HG03175 (cell line): ENCODE measurements around the gene MALRD1.

Experiments used
- ATAC-seq: cut with Tn5 transposase; IDR thresholded peaks from one replicate; pipeline ENCODE4 v1.9.1; 2021; ENCODE audit warnings: mild to moderate bottlenecking, moderate library complexity; ENCODE audit not compliant: unreplicated experiment

MALRD1 gene

DNA sequence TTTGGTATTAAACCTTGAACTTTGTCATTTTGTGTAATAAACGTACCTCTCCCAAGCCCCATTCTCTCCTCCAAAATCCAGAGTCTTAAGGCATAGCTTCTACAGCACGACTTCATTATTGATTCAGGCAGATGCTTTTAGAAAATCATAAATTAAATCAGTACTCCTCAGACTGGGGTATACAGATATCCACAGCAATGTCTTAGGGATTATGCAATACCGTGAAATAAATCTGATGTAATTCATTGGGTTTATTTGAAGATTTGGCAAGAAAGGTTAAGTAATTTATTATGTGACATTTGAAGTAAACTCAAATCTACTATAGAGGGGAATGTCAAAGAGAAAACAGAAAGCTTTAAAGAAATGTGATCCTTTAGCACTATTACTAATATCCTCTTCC lies 521.5 kb downstream of the MALRD1 start:
- ATAC-seq: no peak

DNA sequence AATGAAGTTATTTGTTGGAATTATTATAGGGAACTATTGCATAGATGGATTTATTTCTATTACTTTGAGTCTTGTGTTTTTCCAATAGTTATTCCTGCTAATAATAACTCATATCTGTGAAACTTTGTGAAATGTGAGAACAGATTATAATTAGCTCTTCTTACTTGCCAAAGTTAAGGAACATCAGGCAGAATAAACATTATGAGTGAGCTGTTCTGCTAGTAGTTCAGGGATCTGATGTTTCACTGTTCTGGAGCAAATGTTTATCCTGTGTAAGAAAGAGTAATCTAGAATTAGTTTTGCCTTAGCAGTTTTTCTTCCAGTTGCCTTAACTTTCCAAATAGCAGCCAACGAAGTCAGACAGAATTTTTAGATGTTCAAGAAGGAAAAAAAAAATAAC lies 522.4 kb downstream of the MALRD1 start:
- no peak for ATAC-seq

DNA sequence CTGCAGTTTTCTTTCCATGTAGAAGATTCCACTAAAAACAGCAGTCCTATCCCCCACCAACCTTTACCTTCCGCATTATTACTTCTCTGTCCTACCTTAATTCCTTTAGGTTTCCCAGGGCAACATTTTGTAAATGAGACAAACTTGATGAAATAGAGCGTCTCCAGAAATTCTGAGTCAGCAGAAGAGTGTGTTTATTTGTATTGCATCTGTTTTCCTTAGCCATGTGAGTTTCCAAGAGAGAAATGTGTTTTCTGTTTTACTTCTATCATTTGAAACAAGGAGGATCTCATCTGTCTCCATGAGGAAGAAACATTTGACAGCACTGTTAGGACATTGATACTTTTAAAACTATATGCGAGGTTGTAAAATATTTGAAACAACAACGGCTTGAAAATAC lies 523.5 kb downstream of the MALRD1 start:
- ATAC-seq: no peak

DNA sequence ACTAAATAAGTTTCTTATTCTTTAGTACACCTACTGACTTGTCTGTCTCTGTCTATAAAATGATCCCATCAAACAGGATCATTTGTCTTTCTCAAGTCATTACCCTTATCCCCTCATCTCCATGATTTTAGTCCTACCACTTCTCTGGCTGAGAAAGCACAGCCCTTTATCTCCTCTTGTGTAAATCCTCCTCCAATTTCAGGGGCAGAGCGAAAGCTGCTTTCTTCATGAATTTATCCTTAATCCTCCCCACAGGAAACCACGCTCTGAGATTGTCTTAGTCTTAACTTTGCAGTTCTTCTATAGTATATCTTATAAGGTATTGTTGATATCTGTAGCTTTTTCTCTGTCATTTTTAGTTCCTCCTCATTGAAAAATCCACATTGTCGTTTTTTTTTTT lies 528.0 kb downstream of the MALRD1 start:
- ATAC-seq: no peak

DNA sequence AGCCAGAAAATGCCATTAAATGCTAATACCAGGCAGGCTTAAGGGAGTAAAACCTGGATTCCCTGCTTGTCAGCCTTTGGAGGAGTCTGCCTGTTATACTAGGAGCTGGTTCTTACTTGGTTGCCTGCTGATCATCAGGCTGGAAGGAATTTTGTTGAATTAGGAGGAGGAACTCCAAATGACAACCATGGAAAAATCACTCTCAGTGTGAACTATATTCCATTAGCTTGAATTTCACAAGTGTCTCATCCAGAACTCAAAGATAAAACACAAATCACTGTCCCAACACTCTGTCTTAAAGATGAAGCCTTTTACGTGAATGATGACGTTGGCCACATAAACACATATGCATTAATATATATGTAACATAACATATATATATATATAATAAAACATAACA lies 528.8 kb downstream of the MALRD1 start:
- no peak for ATAC-seq

DNA sequence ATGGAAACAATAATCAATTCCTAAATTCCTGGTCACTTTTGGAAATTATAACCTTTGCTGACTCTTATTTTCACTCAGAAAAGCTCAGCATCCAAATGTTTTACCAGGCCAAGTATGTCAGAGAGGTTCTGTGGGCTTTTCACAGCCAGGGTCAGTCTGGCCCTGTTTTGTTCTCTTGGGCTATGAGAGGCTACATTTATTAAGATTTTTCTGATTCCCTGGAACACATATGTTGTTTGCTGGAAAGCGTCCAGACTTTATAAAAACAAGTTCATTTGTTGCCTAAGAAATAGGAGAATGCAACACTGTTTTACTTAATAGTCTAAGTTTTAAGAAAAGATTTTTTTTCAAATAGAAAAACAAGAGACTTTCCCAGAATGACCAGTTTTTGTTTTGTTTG lies 529.2 kb downstream of the MALRD1 start:
- no peak for ATAC-seq

DNA sequence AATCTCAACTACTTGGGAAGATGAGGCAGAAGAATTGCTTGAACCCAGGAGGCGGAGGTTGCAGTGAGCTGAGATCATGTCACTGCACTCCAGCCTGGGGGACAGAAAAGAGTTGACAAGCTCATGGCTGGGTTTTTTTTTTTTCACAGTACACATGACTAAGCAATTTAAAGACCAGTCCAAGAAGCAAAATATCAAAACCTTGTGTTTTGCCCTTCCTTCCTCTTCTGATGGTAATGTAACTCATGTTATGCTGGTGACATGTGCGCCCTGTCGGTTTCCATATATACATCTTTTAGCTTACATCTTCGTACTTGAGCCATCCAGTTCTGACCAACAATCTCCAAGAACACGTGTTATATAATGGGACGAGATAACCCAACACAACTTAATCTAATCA lies 530.0 kb downstream of the MALRD1 start:
- no peak for ATAC-seq

DNA sequence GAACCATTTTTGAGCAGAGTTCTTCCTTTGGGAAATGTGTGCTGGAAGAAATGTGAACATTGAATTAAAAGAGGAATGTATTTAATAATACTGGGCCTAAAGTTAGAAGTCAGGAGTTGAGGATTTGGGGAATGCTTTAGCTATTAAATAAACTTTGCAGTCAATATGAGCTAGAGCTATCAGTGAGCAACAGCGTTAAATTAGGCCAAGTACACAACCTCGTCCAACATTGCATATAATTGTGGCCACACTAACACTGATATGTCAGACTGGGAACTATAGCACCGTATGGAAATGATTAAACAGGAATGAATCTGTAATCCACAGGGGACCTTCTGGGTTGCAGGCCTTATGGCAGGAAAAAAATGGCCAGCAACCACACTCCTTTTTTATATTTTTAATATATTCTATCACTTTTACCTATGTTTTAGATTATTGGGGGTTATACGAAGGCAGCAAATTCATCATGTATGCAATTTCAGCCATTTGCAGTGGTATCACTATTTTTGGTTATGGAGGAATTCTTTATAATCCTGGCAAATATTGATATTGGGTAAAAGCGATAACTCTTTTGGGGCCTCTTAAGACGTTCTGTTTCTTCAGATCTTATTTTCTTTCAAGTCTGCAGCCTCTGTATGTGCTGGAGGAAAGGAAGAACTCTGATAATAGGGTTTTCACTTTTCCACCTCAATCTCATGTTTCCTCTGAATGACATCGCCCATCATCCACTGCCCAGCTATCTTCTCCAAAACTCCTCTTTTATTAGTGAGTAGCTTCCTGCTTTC lies 531.4 kb downstream of the MALRD1 start:
- ATAC-seq: no peak

DNA sequence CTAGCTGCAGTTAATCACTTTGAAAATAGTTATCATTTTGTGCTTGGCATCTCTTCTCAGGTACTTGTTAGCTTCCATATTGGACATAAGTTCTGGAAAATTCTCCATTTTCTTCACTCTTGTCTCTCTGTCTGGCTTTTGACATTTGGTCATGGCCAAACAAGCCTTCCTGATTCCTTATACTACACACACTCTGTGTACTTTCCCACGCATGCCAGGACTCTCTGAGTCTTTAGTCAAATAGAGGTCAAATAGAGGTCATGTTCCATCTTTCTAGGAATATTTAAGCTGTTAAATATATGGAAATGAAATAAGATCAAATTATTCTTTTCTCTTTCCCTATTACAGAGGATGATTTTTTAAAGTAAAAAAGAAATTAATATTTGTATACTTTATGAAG lies 532.1 kb downstream of the MALRD1 start:
- ATAC-seq: no peak

DNA sequence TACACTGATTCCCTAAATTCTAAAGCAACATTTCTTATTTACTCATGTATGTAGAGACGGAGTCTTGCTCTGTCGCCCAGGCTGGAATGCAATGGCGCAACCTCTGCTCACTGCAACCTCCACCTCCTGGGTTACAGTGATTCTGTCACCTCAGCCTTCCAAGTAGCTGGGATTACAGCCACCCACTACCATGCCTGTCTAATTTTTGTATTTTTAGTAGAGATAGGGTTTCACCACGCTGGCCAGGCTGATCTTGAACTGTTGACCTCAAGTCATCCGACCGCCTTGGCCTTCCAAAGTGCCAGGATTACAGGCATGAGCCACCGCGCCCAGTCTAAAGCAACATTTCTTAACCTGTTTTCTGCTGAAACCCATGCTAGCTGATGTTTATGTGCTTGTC lies 540.0 kb downstream of the MALRD1 start:
- ATAC-seq: no peak

DNA sequence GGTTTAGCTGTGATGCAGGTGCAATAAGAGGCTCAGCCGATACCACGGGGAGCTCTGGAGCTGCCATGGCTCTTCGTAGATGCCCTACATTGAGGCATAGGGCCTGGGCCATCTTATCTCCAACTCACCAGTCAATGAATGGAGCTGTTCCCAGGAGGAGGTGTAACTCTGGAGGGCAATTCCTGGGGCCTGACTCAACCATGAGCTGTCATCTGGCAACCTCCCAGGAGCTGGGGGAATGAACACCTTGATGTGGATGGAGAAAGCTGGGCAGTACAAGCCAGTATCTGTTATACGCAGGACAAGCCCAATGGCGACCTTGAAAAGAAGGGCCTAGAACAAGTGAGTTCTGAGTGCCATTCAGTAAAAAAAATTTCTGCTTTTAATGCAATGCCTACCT lies 543.7 kb downstream of the MALRD1 start:
- ATAC-seq: no peak

DNA sequence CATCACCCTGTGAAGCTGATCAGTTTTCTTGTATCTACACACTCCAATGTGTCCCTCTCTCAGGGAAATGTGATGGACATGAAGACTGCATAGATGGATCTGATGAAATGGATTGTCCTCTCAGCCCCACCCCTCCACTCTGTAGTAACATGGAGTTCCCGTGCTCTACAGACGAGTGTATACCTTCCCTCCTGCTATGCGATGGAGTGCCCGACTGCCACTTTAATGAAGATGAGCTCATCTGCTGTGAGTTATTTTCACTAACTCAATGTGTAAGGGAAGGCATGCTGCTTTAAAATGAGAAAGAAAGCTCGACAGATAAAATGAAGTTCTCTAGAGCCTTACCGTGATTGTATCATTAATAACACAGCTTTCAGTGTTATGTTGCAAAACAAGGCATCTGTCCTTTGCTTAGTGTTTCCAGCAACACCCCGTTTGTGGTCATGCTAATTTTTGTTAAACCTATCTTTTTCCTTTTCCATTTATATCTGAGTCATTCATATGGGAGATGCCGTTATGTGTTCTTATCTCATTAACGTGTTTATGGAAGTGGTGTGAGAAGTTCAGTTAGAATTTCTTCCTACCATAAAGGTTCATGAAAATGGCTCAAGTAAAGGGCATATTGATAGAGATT lies 546.7 kb downstream of the MALRD1 start:
- no peak for ATAC-seq

DNA sequence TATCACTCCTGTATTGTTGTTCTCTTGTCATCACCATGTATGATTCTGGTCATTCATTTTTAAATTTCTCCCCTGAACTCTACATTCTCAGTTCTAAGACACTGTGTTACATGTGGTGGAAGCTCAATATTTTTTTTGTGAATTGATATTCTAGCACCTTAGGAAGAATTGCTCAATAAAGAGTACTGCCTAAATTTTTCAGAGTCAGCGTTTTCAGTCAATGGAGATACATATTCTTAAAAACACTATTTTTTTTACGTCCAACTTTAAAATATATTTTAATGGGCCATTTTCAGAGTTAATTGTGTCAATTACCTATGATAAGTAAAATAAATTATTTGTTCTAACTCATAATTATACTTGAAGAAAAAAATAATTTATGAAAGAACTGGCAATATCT lies 557.2 kb downstream of the MALRD1 start:
- no peak for ATAC-seq

DNA sequence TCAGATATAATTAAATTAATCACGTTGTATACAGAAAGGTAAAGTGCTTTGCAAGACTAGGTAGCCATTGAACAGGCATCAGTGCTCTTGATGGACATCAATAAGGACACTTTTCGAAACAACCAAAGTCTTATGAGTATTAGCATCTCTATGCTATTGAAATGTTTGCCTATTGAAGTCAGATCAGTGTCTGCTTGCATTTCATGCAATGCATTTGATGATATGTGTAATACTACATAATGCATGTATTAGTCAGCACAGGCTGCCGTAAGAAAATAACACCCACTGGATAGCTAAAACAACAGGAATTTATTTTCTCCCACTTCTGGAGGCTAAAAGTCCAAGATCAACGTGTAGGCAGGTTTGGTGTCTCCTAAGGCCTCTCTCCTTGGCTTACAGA lies 558.4 kb downstream of the MALRD1 start:
- no peak for ATAC-seq

DNA sequence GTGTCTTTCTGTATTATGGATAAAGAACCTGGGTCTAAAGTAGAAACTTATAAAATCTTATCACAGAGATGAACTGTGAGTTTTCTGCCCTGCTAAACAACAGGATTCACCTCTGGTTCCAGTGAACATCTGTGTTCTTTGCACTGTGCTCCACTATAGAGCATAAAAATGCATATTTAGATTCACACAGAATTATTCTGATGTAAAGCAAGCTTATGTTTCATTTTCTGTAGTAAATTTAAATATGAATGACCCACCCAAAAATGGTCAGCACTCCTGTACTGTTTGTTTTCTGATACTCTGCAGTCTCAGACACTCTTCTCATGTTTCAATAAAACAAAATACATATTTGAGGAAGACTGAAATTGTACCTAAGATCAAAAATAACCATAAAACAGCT lies 563.2 kb downstream of the MALRD1 start:
- ATAC-seq: no peak

DNA sequence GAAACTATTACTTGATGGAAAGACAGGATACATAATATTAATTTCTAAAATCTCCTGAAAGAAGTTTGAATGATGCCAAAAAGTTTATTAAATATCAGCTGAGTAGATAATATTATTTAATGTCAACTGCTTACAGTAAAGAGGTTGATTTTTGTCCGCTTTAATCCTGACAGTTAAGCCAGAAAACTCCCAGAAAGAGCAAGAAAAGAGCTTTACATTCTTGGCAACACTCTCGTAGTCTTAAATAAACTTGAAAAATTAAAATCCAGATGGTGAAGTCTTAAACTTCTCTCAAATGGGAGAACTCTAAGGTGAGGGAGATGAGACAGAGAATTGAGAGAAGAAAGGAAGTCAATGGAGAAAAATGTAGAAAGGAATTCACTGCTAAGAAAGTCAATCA lies 568.4 kb downstream of the MALRD1 start:
- ATAC-seq: no peak

DNA sequence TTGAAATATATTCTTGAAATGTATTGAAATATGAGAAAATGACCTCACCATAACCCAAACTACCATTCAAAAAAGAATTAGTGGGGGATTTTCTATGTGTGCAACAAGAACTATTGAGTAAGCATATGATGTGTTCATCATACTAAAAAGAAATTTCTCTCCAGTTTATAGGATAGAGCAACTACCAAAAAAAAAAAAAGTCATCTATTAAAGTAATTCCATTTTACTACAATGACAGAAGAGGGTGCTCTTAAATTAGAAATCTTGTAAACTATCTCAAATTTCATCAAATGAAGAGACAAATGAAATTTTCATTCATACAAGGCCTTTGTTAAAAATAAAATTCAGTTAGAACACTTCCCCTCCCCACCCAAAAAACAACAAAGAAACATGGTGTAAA lies 572.2 kb downstream of the MALRD1 start:
- ATAC-seq: no peak

DNA sequence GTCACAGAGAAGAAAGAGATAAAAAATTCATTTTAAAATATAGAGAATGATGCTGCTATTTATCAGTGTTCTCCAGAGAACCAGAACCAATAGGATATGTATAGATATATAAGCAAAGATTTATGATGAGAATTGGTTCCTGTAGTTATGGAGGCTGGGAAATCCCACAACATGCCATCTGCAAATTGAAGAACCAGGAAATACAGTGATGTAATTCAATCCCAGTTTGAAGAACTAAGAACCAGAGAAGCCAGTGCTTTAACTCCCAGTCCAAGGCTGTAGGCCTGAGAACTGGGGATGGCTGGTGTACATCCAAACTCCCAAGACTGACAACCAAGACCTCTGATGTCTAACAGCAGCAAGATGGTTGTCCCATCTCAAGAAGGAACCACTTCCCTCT lies 574.7 kb downstream of the MALRD1 start:
- ATAC-seq: no peak

DNA sequence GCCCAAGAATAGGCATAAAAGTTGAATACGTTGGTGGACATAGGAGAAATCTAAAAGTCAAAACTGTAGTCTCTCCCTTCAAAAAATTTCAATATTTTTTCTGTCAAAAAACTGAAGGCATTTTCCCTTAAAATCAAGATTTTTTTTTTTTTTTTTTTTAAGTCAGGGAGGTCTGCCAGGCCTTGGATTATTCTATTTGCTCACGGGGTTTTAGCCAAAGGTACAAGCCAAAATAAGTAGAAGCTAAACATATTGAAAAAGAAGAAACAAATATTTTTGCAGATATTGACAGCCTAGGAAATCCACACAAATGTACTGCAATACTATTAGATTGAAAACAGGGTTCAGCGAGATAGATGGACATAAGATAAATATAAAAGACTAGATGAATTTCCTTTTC lies 577.6 kb downstream of the MALRD1 start:
- ATAC-seq: no peak

DNA sequence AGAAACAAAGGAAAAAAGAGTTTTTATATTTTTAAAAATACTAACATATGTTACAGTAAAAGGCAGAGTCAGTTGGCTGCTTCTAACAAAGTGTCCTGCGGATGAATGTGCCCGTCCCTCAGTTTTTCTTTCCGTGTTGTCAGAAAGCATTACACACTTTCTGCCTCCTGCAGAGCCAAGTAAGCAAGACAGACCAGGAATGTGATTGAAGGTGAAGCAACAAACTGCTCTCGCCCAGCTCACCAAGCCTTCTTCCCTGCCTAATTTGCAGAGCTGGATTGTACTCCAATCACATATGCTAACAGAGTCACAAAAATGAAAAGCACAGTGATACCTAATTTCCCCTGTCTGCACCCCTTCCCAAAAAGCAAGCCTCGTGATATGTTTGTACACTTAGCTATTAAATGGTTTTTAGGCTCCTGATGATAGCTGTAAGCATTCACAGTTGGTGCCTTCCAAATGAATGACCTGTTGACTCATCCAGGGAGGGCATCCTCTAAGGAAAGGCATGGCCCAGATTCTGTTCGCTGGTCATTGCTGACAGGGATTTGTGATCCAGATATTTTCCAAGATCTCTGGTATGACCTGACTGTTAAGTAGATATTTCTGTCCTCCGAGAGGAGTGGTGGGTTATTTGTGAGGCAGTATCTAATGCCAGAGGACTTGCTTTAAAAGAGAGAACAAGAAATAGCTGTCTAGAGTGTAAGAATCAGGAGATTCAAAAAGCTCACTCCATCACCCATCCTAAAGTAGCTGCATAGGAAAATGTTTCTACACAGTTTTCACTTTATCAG lies 580.4 kb downstream of the MALRD1 start:
- ATAC-seq: no peak

DNA sequence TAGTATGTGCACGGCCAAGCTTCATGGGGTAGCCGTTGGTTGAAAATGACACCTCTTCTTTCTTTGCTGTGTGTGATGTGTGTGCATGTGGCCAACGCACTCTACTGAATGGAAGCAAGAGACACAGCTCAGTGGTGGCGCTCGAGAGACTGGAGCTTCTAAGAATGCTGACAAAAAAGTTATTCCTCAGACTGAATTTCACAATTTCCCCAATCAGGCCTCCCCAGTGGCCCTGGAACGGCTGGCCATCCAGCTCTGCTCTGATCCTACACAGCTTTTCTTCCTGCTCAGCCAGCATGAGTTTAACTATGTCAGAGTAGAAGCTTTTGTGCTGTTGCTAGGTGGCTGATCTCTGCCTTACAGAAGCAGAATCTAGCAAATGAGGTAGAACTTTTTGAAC lies 581.0 kb downstream of the MALRD1 start:
- no peak for ATAC-seq

DNA sequence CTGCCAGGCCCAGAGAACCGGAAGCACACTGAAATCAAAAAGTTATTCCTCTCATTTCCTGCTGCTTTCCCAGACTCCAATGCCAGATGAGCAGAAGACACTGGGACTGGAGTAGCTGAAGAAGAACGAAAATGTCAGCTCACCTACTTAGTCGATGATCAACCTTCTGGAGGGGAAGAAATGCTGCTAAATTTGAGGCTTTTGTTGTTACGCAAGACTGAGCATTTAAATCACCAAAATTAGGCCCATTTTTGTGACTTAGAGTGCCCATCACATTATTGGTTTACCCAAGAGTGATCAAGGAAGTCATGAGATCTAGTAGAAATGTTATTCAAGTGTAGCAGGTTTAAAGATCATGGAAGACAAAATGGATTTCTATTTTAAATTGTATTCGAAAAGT lies 585.6 kb downstream of the MALRD1 start:
- no peak for ATAC-seq
